Neural cell (in vitro differentiated cells): ENCODE measurements around the gene WNT5B. TPM values are rescaled to one million over a fixed set of nuclear protein-coding genes. Genes with fewer than 3 reads are reported as not detected.
A peak's percentile ranks its signal among the peaks of the same experiment; 100 is the strongest.

Experiments
- H2AFZ ChIP-seq: fragments of 200-600, 300-800 bp; sonication (generic), shearing (Covaris generic); 2 replicates; pipeline ENCODE4 v1.6.0; 2014; ENCODE audit warnings: low read depth, mild to moderate bottlenecking, antibody characterized with exemption, low read length, moderate library complexity
- H3F3A ChIP-seq: fragments of 200-600 bp; shearing (Covaris generic); 2 replicates; pipeline ENCODE4 v1.6.1; 2016; ENCODE audit warnings: mild to moderate bottlenecking, moderate library complexity, mixed read lengths, antibody characterized with exemption, low read length; ENCODE audit not compliant: insufficient read depth, poor library complexity, severe bottlenecking
- H3K27ac ChIP-seq: fragments of 200-600, 300-800 bp; sonication (generic), shearing (Covaris generic); 2 replicates; pipeline ENCODE4 v1.5.1; 2014; ENCODE audit warnings: mild to moderate bottlenecking, low read length, moderate library complexity
- H3K27me3 ChIP-seq: fragments of 300-800, 200-600 bp; sonication (generic), shearing (Covaris generic); 2 replicates; pipeline ENCODE4 v1.6.0; 2014; ENCODE audit warnings: mild to moderate bottlenecking, low read depth, low read length, moderate library complexity; ENCODE audit not compliant: insufficient read depth
- H3K36me3 ChIP-seq: fragments of 300-800, 200-600 bp; sonication (generic), shearing (Covaris generic); 2 replicates; pipeline ENCODE4 v1.5.1; 2014; ENCODE audit warnings: mild to moderate bottlenecking, antibody characterized with exemption, low read length, moderate library complexity; ENCODE audit not compliant: insufficient read depth
- H3K4me2 ChIP-seq: fragments of 300-800, 200-600 bp; sonication (generic), shearing (Covaris generic); 2 replicates; pipeline ENCODE4 v1.6.0; 2014; ENCODE audit warnings: mild to moderate bottlenecking, low read length
- H3K4me3 ChIP-seq: fragments of 300-800, 200-600 bp; sonication (generic), shearing (Covaris generic); 2 replicates; pipeline ENCODE4 v1.5.1; 2014; ENCODE audit warnings: mild to moderate bottlenecking, low read length, moderate library complexity
- H3K79me2 ChIP-seq: fragments of 200-600 bp; shearing (Covaris generic); replicated peaks from 2 replicates; pipeline ENCODE4 v1.6.0; 2014; ENCODE audit warnings: mild to moderate bottlenecking, low read length, moderate library complexity; ENCODE audit not compliant: insufficient read depth
- H3K9ac ChIP-seq: fragments of 300-800, 200-600 bp; sonication (generic), shearing (Covaris generic); 2 replicates; pipeline ENCODE4 v1.6.1; 2016; ENCODE audit warnings: mild to moderate bottlenecking, low read length, mixed read lengths
- H3K9me2 ChIP-seq: fragments of 200-600 bp; shearing (Covaris generic); 2 replicates; pipeline ENCODE4 v1.6.1; 2016; ENCODE audit warnings: mild to moderate bottlenecking, low read length, mixed read lengths; ENCODE audit not compliant: insufficient read depth
- H3K9me3 ChIP-seq: fragments of 200-600, 300-800 bp; sonication (generic), shearing (Covaris generic); 2 replicates; pipeline ENCODE4 v1.6.1; 2016; ENCODE audit warnings: mild to moderate bottlenecking, mixed run types, low read length, moderate library complexity, mixed read lengths
- H4K20me1 ChIP-seq: fragments of 200-600 bp; shearing (Covaris generic); 2 replicates; pipeline ENCODE4 v1.6.1; 2016; ENCODE audit warnings: mild to moderate bottlenecking, mixed run types; ENCODE audit not compliant: insufficient read depth
- EP300 ChIP-seq: fragments of 450-650 bp; conservative IDR thresholded peaks from 2 replicates; pipeline ENCODE4 v1.6.1; 2014; ENCODE audit warnings: antibody characterized with exemption, mild to moderate bottlenecking, moderate library complexity; ENCODE audit not compliant: poor library complexity, severe bottlenecking
- EZH2 ChIP-seq: fragments of 200-600, 300-800 bp; shearing (Covaris generic), sonication (generic); IDR thresholded peaks from 2 replicates; pipeline ENCODE4 v1.6.1; 2014; ENCODE audit warnings: antibody characterized with exemption, low read length, borderline replicate concordance, mild to moderate bottlenecking; ENCODE audit not compliant: insufficient read depth, poor library complexity, severe bottlenecking
- MXI1 ChIP-seq: fragments of 450-650 bp; conservative IDR thresholded peaks from 2 replicates; pipeline ENCODE4 v1.6.1; 2014; ENCODE audit warnings: antibody characterized with exemption, mild to moderate bottlenecking; ENCODE audit not compliant: poor library complexity, severe bottlenecking
- POLR2AphosphoS5 ChIP-seq: IDR thresholded peaks from 2 replicates; pipeline ENCODE4 v1.6.1; 2012
- RAD21 ChIP-seq: fragments of 450-650 bp; conservative IDR thresholded peaks from 2 replicates; pipeline ENCODE4 v1.6.1; 2014; ENCODE audit warnings: antibody characterized with exemption, mild to moderate bottlenecking, moderate library complexity
- REST ChIP-seq: IDR thresholded peaks from 2 replicates; pipeline ENCODE4 v1.6.1; 2012; ENCODE audit warnings: borderline replicate concordance
- SMC3 ChIP-seq: fragments of 450-650 bp; conservative IDR thresholded peaks from 2 replicates; pipeline ENCODE4 v1.6.1; 2014; ENCODE audit warnings: antibody characterized with exemption, mild to moderate bottlenecking, moderate library complexity; ENCODE audit not compliant: poor library complexity
- TAF1 ChIP-seq: IDR thresholded peaks from 2 replicates; pipeline ENCODE4 v1.6.1; 2012; ENCODE audit warnings: low read depth
- polyA plus RNA-seq: library from polyadenylated mRNA; depleted of rRNA; stranded (reverse); fragments of >200 nt; gene quantifications from 2 replicates; pipeline ENCODE4 v1.2.3, GENCODE V29; 2014
- TF ChIP-seq, protein P1 (sequence below): fragments of 450-650 bp; IDR thresholded peaks from 2 replicates; pipeline ENCODE4 v1.5.1; 2014; ENCODE audit warnings: antibody characterized with exemption, mild to moderate bottlenecking, moderate library complexity; ENCODE audit not compliant: poor library complexity, severe bottlenecking

WNT5B gene
- polyA plus RNA-seq, 1 donor from 2014 or later: 17.0 TPM

DNA sequence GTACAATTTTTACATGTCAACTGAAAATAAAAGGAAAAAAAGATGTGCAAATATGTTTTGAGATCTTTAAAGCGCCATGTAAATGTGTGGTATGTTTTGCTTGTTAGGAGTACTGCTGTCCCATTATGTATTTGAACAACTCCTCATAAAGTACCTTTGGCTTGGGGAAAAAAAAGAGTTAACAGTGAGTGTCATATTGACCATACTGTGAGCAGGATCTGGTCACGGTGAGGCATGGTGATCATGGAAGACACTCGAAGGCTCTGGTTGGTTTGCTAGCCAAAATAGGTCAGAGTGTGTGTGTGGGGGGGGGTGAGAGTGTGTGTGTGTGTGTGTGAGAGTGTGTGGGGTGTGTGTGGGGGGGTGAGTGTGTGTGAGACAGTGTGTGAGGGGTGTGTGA is 24.6 kb upstream of the WNT5B start:
- H3K4me2 ChIP-seq: no peak overlapping the region
- peaks cover 2% of the 10 kb centered on the region for H3F3A ChIP-seq
- H3K4me3 ChIP-seq: no peak overlapping the region
- H3K9me2 ChIP-seq: no peaks in the 10 kb centered on the region
- H3K9me3 ChIP-seq: no peaks in the 10 kb centered on the region
- H3K27me3 ChIP-seq: no peaks in the 10 kb centered on the region
- no peak overlapping the region for H3K27ac ChIP-seq
- TF ChIP-seq POLR2AphosphoS5 (no peak), RAD21 (no peak)
- H3K79me2 ChIP-seq: peaks cover 53% of the 10 kb centered on the region
- H3K9ac ChIP-seq: no peak overlapping the region
- H3K36me3 ChIP-seq: no peaks in the 10 kb centered on the region
- no peaks in the 10 kb centered on the region for H4K20me1 ChIP-seq
- no peak overlapping the region for H2AFZ ChIP-seq

DNA sequence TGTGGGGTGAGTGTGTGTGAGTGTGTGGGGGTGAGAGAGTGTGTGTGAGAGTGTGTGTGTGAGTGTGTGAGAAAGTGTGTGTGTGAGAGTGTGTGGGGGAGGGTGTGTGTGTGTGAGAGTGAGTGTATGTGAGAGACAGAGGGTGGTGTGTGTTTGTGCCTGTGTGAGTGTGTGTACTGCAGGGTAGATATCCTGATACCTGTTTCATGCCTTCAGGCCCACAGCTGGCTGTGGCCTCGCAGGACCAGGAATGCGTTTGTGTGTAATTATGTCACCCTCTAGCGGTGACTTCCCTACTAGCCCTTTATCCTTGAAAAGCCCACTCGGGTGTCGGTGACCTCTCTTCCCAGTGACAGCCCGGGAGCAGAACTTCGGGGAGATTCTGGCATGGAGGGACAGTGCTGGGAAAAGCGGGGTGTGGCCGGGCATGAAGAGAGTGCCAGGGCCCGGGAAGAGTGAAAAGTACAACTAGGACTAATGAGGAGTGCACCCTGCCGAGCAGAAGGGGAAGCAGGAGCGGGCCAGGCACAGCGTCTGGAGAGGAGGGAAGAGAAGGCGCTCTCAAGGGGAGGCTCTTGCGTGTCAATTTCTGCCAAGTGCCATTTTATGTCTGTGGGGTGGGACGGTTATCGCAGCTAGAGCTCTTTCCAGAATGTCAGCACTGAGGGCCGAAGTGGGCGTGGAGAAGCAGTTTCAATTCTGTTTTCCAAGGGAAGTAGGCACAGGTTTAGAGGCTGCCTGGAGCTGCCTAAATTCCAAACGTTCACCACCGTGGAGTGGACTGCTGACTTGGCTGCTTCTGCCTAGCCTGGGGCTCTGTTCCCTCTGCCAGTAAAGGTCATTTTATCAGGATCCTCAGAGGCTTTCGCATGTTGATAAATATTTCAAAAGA is 23.7 kb upstream of the WNT5B start:
- H4K20me1 ChIP-seq: no peaks in the 10 kb centered on the region
- peak overlapping the region; percentile 32 for H3K9ac ChIP-seq
- no peak overlapping the region for H2AFZ ChIP-seq

More for the DNA sequence above, 23.7 kb upstream of the WNT5B start:
- TF ChIP-seq REST: no peak
- peak; percentile 89 for TF ChIP-seq RAD21
- TF ChIP-seq SMC3: peak; percentile 86
- TF ChIP-seq TAF1: no peak
- TF ChIP-seq EP300: peak; percentile 22
- TF ChIP-seq MXI1: peak; percentile 40
- TF ChIP-seq POLR2AphosphoS5: no peak
- TF ChIP-seq, protein P1, sequence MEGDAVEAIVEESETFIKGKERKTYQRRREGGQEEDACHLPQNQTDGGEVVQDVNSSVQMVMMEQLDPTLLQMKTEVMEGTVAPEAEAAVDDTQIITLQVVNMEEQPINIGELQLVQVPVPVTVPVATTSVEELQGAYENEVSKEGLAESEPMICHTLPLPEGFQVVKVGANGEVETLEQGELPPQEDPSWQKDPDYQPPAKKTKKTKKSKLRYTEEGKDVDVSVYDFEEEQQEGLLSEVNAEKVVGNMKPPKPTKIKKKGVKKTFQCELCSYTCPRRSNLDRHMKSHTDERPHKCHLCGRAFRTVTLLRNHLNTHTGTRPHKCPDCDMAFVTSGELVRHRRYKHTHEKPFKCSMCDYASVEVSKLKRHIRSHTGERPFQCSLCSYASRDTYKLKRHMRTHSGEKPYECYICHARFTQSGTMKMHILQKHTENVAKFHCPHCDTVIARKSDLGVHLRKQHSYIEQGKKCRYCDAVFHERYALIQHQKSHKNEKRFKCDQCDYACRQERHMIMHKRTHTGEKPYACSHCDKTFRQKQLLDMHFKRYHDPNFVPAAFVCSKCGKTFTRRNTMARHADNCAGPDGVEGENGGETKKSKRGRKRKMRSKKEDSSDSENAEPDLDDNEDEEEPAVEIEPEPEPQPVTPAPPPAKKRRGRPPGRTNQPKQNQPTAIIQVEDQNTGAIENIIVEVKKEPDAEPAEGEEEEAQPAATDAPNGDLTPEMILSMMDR: peak; percentile 94
- no peak for TF ChIP-seq EZH2
- no peaks in the 10 kb centered on the region for H3K36me3 ChIP-seq
- peaks cover 44% of the 10 kb centered on the region for H3K79me2 ChIP-seq
- peaks cover 2% of the 10 kb centered on the region for H3F3A ChIP-seq
- no peaks in the 10 kb centered on the region for H3K27me3 ChIP-seq
- H3K4me2 ChIP-seq: peak overlapping the region; percentile 32
- H3K27ac ChIP-seq: no peak overlapping the region
- H3K9me2 ChIP-seq: no peaks in the 10 kb centered on the region
- no peaks in the 10 kb centered on the region for H3K9me3 ChIP-seq
- H3K4me3 ChIP-seq: peak overlapping the region; percentile 62
